Pancreas (tissue), 10 donors: ENCODE measurements around the gene ZFP36L2. TPM values are rescaled to one million over a fixed set of nuclear protein-coding genes. Genes with fewer than 3 reads are reported as not detected.

Source experiments
- ATAC-seq, 4 donors: fragments of 200-7000 bp; cut with Tn5 transposase; one replicate each; pipeline versions ENCODE4 v1.8.0 to v1.9.1; 2020; ENCODE audit warnings: mild to moderate bottlenecking in 4 of 4, moderate library complexity in 4 of 4
- DNase-seq, 6 donors: peaks; one replicate each; pipeline ENCODE4 v3.0.0-alpha.2; 2020
- FAIRE-seq: peaks from 2 replicates; lab custom pipeline; 2012; peaks lifted over from hg19 to GRCh38; lab: Jason Lieb, UNC
- H3K27ac ChIP-seq, 4 donors: fragments of 200-600 bp; sonication (generic); 1 replicate in 3 of 4; 2 replicates in 1 of 4; pipeline versions ENCODE4 v1.5.0 to v1.8.0; 2020
- H3K27me3 ChIP-seq, 4 donors: fragments of 200-600 bp; one replicate each; pipeline ENCODE4 v1.8.0; 2021
- H3K36me3 ChIP-seq, 3 donors: fragments of 200-600 bp; sonication (generic) in 1 of 3; one replicate each; pipeline versions ENCODE4 v1.5.0 to v1.8.0; 2020 to 2021
- H3K4me1 ChIP-seq, 3 donors: fragments of 200-600 bp; one replicate each; pipeline ENCODE4 v1.8.0; 2021
- H3K4me3 ChIP-seq, 4 donors: fragments of 200-600 bp; sonication (generic) in 2 of 4; one replicate each; pipeline versions ENCODE4 v1.5.0 to v1.8.0; 2020 to 2021
- H3K9me3 ChIP-seq, 4 donors: fragments of 200-600 bp; one replicate each; pipeline ENCODE4 v1.8.0; 2021
- CTCF ChIP-seq, 4 donors: fragments of 200-600 bp; sonication (generic) in 3 of 4; IDR thresholded peaks; one replicate each; pipeline versions ENCODE4 v1.5.0 to v1.8.0; 2021; ENCODE audit warnings: antibody characterized with exemption in 4 of 4
- WGBS, 2 donors: extraction: QIAGEN DNeasy Blood & Tissue Kit; methylation state at CpG; one replicate each; pipeline ENCODE4 v1.1.7; 2013; 5-methylcytosine and 5-hydroxymethylcytosine counted together
- intact Hi-C, 3 donors: fragments of 100-400 bp; cut with DNase I; formaldehyde crosslinking; loops; one replicate each; pipeline versions ENCODE4 v1.11.1 to v1.14.2; 2022
- polyA plus RNA-seq, 2 donors: library from polyadenylated mRNA; stranded (reverse); fragments of 200-250 nt; gene quantifications; one replicate each; pipeline ENCODE4 v1.2.3, GENCODE V29; 2013
- total RNA-seq, 6 donors: library from RNA; stranded (reverse); fragmentation: NEBNext Ultra II Directional in 4 of 6; extraction: Animal tissue kit (Norgen Biotek cat#: 25700) in 4 of 6; gene quantifications; one replicate each; pipeline versions ENCODE4 v1.2.1 to v1.2.4, GENCODE V29; 2021 to 2023
- donor health status: healthy with polysubstance abuse.
- donor health status: DM: no; HTN: no; CAD: no; lungs with moderate emphysema.
- donor health status: DM: no; HTN: no; CAD: no.
- donor health status: control.
- donor health status: control.
- donor health status: Bipolar disorder and iron deficiency.
- donor health status: DM: yes; HTN: yes; CAD: no.
- donor health status: DM: no; HTN: no; CAD: no.
- donor health status: DM: no; HTN: no; CAD: no.
- donor health status: DM: yes; HTN: yes; CAD: no.

The ZFP36L2 gene
- total and polyA plus RNA-seq, 8 donors: 36.8 to 117 (median 54.6) TPM

- ATAC-seq: no peak
- Histone ChIP-seq H3K4me3 (peak overlapping the region in 2 of 4 donors; percentile 87 to 98), H3K27ac (peak overlapping the region; percentile 86 to 98 (median 96)), H3K27me3 (no peaks in the 10 kb centered on the region), H3K4me1 (peaks cover 17 to 21% (median 19%) of the 10 kb centered on the region in 3 donors), H3K9me3 (no peaks in the 10 kb centered on the region), H3K36me3 (peaks cover 0 to 30% (median 10%) of the 10 kb centered on the region in 3 donors)
- intact Hi-C loops: loop anchor here in 1 of 3 donors (5.0 to 10.0 kb wide), 2 partner anchors 94 to 251 kb away; no protein-coding TSS in a partner anchor
- TF ChIP-seq CTCF (IDR thresholded peaks at IDR 0.05): no peak
- no peak for FAIRE-seq
- peak in 1 of 6 donors; percentile 21 for DNase-seq
- 13 to 20% methylated on average over 2 of the region's 2 CpGs for WGBS, 2 donors
Observed at GRCh38 chr2:43228321-43228751, 1.9 kb upstream of the ZFP36L2 start.

GRCh38 chr2:43227830-43228281 lies 1.4 kb upstream of the ZFP36L2 start:
- no peaks in the 10 kb centered on the region for H3K27me3 ChIP-seq
- FAIRE-seq (no peak), ATAC-seq (peak in 1 of 4 donors; percentile 0), DNase-seq (no peak)
- intact Hi-C loops: loop anchor here in 1 of 3 donors (5.0 to 10.0 kb wide), 2 partner anchors 93 to 251 kb away; no protein-coding TSS in a partner anchor
- TF ChIP-seq CTCF (IDR thresholded peaks at IDR 0.05): no peak
- no peaks in the 10 kb centered on the region for H3K9me3 ChIP-seq
- H3K4me3 ChIP-seq: peak overlapping the region; percentile 81 to 98 (median 92)
- peaks cover 0 to 35% (median 14%) of the 10 kb centered on the region in 3 donors for H3K36me3 ChIP-seq
- 2 to 5% methylated on average over 10 of the region's 10 CpGs for WGBS, 2 donors
- H3K27ac ChIP-seq: peak overlapping the region; percentile 86 to 98 (median 96)
- H3K4me1 ChIP-seq: peaks cover 17 to 21% (median 21%) of the 10 kb centered on the region in 3 donors

- peaks cover 18 to 21% (median 21%) of the 10 kb centered on the region in 3 donors for H3K4me1 ChIP-seq
- FAIRE-seq (no peak), ATAC-seq (peak; percentile 69 to 75 (median 72)), DNase-seq (peak; percentile 94 to 99 (median 98))
- TF ChIP-seq CTCF (IDR thresholded peaks at IDR 0.05): no peak
- H3K36me3 ChIP-seq: peaks cover 0 to 40% (median 16%) of the 10 kb centered on the region in 3 donors
- H3K27me3 ChIP-seq: no peaks in the 10 kb centered on the region
- 0 to 1% methylated on average over 69 to 77 of the region's 77 CpGs for WGBS, 2 donors
- H3K9me3 ChIP-seq: no peaks in the 10 kb centered on the region
- intact Hi-C loops: loop anchor here in 1 of 3 donors (5.0 to 10.0 kb wide), 2 partner anchors 92 to 250 kb away; no protein-coding TSS in a partner anchor
- H3K4me3 ChIP-seq: peak overlapping the region; percentile 81 to 98 (median 92)
- peak overlapping the region; percentile 86 to 98 (median 96) for H3K27ac ChIP-seq
Observed at GRCh38 chr2:43226955-43227829, 786 bp upstream of the ZFP36L2 start.

- DNase-seq (peak in 4 of 6 donors; percentile 73 to 91 (median 82)), ATAC-seq (peak; percentile 2 to 13 (median 8)), FAIRE-seq (no peak)
- Histone ChIP-seq H3K27me3 (no peaks in the 10 kb centered on the region), H3K4me3 (peak overlapping the region; percentile 87 to 98 (median 92)), H3K36me3 (peaks cover 0 to 40% (median 16%) of the 10 kb centered on the region in 3 donors), H3K9me3 (no peaks in the 10 kb centered on the region), H3K27ac (peak overlapping the region; percentile 86 to 98 (median 96)), H3K4me1 (peaks cover 21 to 30% (median 22%) of the 10 kb centered on the region in 3 donors)
- no peak for TF ChIP-seq CTCF (IDR thresholded peaks at IDR 0.05)
- 1% methylated on average over 62 to 80 of the region's 80 CpGs for WGBS, 2 donors
- intact Hi-C loops: loop anchor here in 1 of 3 donors (5.0 to 10.0 kb wide), 2 partner anchors 91 to 249 kb away; no protein-coding TSS in a partner anchor
Observed at GRCh38 chr2:43225788-43226557, 433 bp downstream of the ZFP36L2 start.
